ENCODE data around the gene MYDGF. TPM values are rescaled to one million over a fixed set of nuclear protein-coding genes. Genes with fewer than 3 reads are reported as not detected.
A peak's percentile ranks its signal among the peaks of the same experiment; 100 is the strongest.

Gene MYDGF
- total RNA-seq, 8 experiments from 2014 or later = 46.4 to 111 (median 69.0) TPM

DNA sequence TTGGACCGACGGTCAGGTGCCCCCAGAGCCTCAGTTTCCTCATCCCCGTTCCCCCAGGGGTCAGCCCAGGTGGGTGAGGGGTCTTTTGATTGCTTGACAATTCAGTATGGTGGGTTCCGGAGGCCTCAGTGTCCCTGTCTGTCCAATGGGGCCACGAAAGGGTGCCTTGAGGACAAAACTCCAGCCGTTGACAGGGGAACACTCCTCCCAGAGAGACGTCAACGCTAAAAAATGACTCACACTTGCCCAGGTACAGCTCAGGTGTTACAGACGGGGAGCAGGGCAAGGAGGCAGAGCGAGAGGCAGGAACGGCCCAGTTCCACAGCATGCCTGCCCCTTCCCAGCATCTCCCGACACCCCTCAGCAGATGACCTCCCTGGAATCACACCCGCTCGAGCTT lies 29.0 kb downstream of the MYDGF start:
- Histone ChIP-seq H3K4me3 (no peak overlapping the region), H3K27ac (no peak overlapping the region), H3K4me1 (replicated peaks in 1 of 2) (peaks cover 0 to 5% of the 10 kb centered on the region in 2 donors)
- in situ Hi-C loops (cut with MboI; ENCODE audit: low pct_unique_long_range_greater_than_20kb in 2 of 9, low sequenced_read_pairs in 9 of 9, unreplicated experiment in 9 of 9) = loop anchor here in 1 of 9 experiments (25.0 kb wide), 1 partner anchor 379 kb away; no protein-coding TSS in a partner anchor
- 60 to 100% (median 90%) methylated on average over 1 to 5 of the region's 14 CpGs; no CpG with 5 or more reads in 3 of the 10 experiments for WGBS, 10 experiments
- no peak for ATAC-seq (replicated peaks in 6 of 8)

DNA sequence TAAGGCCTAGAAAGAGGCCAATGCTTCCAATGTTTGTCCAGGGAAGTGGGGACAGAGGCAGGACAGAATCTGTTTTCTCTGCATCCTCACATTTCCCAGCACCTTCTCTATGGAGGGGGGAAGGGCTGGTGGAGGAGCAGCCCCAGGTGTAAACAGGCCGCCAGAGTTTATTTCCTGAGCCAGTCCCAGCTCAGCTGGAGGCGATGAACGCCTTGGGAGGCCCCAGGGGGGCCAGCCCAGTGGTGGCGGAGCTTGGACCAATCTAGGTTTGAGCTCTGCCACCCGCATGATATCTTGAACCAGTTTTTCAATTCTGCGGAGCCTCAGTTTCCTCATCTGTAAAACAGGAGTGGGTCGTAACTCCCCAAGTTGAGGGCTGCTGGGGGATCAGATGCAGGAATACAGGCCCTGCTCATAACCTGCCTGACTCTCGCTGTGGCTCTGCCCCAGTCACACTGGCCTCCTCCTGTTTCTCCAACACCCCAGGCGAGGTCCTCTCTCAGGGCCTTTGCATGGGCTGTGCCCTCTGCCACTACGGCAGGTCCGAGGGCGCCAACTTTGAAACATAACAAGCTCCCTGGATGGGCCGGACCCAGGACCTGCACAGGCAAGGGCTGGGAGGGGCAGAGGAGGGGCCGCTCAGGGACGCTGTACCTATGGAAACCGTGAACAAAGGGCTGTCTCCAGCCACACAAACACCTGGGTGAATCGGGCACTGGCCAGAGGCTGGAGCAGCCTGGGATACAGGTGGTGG lies 29.7 kb downstream of the MYDGF start:
- in situ Hi-C loops (cut with MboI; ENCODE audit: low pct_unique_long_range_greater_than_20kb in 2 of 9, low sequenced_read_pairs in 9 of 9, unreplicated experiment in 9 of 9) = loop anchor here in 1 of 9 experiments (25.0 kb wide), 1 partner anchor 378 kb away; no protein-coding TSS in a partner anchor
- ATAC-seq (replicated peaks in 6 of 8) = no peak
- 81 to 100% (median 100%) methylated on average over 1 to 6 of the region's 17 CpGs; no CpG with 5 or more reads in 5 of the 10 experiments for WGBS, 10 experiments
- H3K27ac ChIP-seq = no peak overlapping the region
- peak overlapping the region in 1 of 5 donors; percentile 44 for H3K4me3 ChIP-seq
- H3K4me1 ChIP-seq (replicated peaks in 1 of 2) = peaks cover 0 to 12% of the 10 kb centered on the region in 2 donors

DNA sequence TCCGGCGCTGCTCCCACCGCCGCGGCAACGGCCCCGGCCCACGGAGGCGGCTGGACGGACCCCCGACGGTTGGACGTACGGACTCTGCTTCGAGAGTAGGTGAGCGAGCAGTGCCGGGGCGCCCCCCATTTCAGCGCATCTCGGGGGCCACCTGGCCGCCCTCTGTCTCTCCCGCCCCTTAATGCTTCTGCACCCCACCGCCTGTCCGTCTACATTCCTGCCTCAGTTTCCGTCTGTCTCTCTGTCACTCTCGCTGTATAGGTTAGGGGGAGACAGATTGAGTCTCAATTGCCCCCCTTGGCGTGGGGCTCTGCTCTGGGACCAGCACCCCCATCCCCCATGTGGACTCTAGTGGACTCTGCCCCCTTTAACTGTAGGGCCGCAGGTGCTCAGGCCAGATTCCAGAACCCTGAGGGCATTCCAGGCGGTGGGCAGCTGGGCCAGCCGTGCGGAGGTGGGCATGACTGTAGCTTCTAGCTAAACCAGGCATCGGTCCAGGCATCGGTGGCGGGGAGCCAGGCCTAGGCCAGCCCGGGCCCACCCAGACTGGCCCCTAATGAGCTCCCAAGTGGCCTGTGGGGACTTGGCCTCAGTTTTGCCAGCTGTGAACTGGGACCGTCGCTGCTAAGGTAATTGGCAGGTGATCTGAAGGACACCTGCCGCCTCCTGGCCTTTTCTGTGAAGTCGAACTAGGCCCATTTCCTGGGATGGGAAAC lies 30.5 kb downstream of the MYDGF start:
- H3K4me3 ChIP-seq = peak overlapping the region; percentile 40 to 65 (median 48)
- H3K4me1 ChIP-seq (replicated peaks in 1 of 2) = peaks cover 0 to 13% of the 10 kb centered on the region in 2 donors
- in situ Hi-C loops (cut with MboI; ENCODE audit: low pct_unique_long_range_greater_than_20kb in 2 of 9, low sequenced_read_pairs in 9 of 9, unreplicated experiment in 9 of 9) = loop anchor here in 4 of 9 experiments (10.0 to 25.0 kb wide), 2 partner anchors 65 to 377 kb away; no protein-coding TSS in a partner anchor
- no peak for ATAC-seq (replicated peaks in 6 of 8)
- no peak overlapping the region for H3K27ac ChIP-seq
- WGBS, 10 experiments = 40 to 100% (median 80%) methylated on average over 1 to 5 of the region's 39 CpGs; no CpG with 5 or more reads in 5 of the 10 experiments

DNA sequence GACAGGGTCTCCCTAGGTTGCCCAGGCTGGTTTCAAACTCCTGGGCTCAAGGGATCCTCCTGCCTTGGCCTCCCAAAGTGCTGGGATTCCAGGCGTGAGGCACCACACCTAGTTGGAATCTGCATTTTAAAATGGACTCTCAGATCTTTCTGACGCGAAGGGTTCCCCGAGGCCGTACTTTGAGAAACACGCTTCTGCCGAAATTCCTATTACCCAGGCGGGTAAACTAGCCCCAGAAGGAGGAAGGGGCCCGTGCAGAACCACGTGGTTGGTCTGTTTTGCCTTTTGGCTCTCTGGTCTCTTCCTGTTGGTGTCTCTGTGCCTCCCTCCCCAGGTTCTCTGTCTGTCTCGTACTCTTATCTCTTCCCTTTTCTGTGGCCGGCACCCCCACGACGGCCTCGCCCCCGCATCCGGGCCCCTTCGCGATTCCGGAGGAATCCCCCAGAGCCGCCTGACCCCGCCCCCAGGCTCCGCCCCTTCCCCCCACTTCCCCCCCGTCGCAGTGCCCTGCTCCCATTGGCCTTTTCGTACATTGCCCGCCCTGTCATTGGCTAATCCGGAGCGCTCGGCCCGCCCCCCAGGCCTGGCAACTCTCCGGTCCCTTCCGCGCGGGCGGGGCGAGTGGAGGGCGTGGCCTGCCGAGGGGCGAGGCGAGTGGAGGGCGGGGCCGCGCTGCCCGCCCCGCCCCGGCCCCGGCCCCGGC lies 31.2 kb downstream of the MYDGF start, which contains the start of gene TNFAIP8L1:
Gene TNFAIP8L1 (plus strand): TSS at position 689 of the 703 bp plus-strand sequence. CDS start 12,354 bp downstream, outside the sequence.
- WGBS, 10 experiments = 0 to 27% (median 3%) methylated on average over 1 to 14 of the region's 49 CpGs; no CpG with 5 or more reads in 1 of the 10 experiments
- Histone ChIP-seq H3K27ac (peak within 1 kb of the TSS in 1 of 2 donors; percentile 4), H3K4me1 (replicated peaks in 1 of 2) (peaks cover 0 to 13% of the 10 kb centered on the region in 2 donors), H3K4me3 (peak within 1 kb of the TSS; percentile 40 to 65 (median 48))
- ATAC-seq (replicated peaks in 6 of 8) = peak; percentile 76 to 92 (median 87)
- in situ Hi-C loops (cut with MboI; ENCODE audit: low pct_unique_long_range_greater_than_20kb in 2 of 9, low sequenced_read_pairs in 9 of 9, unreplicated experiment in 9 of 9) = loop anchor here in 4 of 9 experiments (10.0 to 25.0 kb wide), 2 partner anchors 64 to 377 kb away; no protein-coding TSS in a partner anchor

- no peak for ATAC-seq (replicated peaks in 6 of 8)
- Histone ChIP-seq H3K27ac (no peak overlapping the region), H3K4me3 (no peak overlapping the region), H3K4me1 (replicated peaks in 1 of 2) (peaks cover 0 to 13% of the 10 kb centered on the region in 2 donors)
- WGBS, 10 experiments = 36 to 96% (median 80%) methylated on average over 2 to 9 of the region's 11 CpGs; no CpG with 5 or more reads in 3 of the 10 experiments
- in situ Hi-C loops (cut with MboI; ENCODE audit: low pct_unique_long_range_greater_than_20kb in 2 of 9, low sequenced_read_pairs in 9 of 9, unreplicated experiment in 9 of 9) = loop anchor here in 4 of 9 experiments (10.0 to 25.0 kb wide), 2 partner anchors 64 to 376 kb away; no protein-coding TSS in a partner anchor
Observed at GRCh38 chr19:4638317-4638716, 31.8 kb downstream of the MYDGF start.

DNA sequence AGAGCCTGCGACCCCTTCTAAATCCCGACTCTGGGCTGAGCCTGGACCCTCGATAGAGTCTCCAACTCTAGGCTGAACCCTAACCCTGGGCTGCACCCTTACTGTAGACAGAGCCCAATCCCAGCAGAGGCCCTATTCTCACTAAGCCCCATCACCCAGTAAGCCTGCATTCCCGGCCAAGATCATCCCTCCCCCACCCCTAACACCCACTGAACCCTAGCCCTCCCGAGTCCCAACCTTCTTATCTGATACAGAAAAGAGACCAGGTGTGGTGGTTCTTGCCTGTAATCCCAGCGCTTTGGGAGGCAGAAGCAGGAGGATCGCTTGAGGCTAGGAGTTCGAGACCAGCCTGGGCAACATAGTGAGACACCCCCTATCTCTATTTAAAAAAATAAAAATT lies 33.4 kb downstream of the MYDGF start:
- peaks cover 0 to 13% of the 10 kb centered on the region in 2 donors for H3K4me1 ChIP-seq (replicated peaks in 1 of 2)
- WGBS, 10 experiments = 61 to 100% (median 95%) methylated on average over 1 to 3 of the region's 8 CpGs; no CpG with 5 or more reads in 4 of the 10 experiments
- no peak overlapping the region for H3K27ac ChIP-seq
- in situ Hi-C loops (cut with MboI; ENCODE audit: low pct_unique_long_range_greater_than_20kb in 2 of 9, low sequenced_read_pairs in 9 of 9, unreplicated experiment in 9 of 9) = loop anchor here in 4 of 9 experiments (10.0 to 25.0 kb wide), 2 partner anchors 62 to 374 kb away; no protein-coding TSS in a partner anchor
- H3K4me3 ChIP-seq = no peak overlapping the region
- no peak for ATAC-seq (replicated peaks in 6 of 8)

GRCh38 chr19:4636151-4636717 lies 33.9 kb downstream of the MYDGF start:
- in situ Hi-C loops (cut with MboI; ENCODE audit: low pct_unique_long_range_greater_than_20kb in 2 of 9, low sequenced_read_pairs in 9 of 9, unreplicated experiment in 9 of 9) = loop anchor here in 4 of 9 experiments (10.0 to 25.0 kb wide), 2 partner anchors 61 to 374 kb away; no protein-coding TSS in a partner anchor
- ATAC-seq (replicated peaks in 6 of 8) = peak; percentile 1 to 60 (median 45)
- Histone ChIP-seq H3K4me3 (peak overlapping the region; percentile 25 to 41 (median 32)), H3K27ac (peak overlapping the region in 1 of 2 donors; percentile 57), H3K4me1 (replicated peaks in 1 of 2) (peaks cover 0 to 13% of the 10 kb centered on the region in 2 donors)
- 0 to 4% methylated on average over 4 to 6 of the region's 43 CpGs; no CpG with 5 or more reads in 8 of the 10 experiments for WGBS, 10 experiments

GRCh38 chr19:4635754-4636116 lies 34.4 kb downstream of the MYDGF start:
- in situ Hi-C loops (cut with MboI; ENCODE audit: low pct_unique_long_range_greater_than_20kb in 2 of 9, low sequenced_read_pairs in 9 of 9, unreplicated experiment in 9 of 9) = loop anchor here in 4 of 9 experiments (10.0 to 25.0 kb wide), 2 partner anchors 61 to 373 kb away; no protein-coding TSS in a partner anchor
- Histone ChIP-seq H3K4me1 (replicated peaks in 1 of 2) (peaks cover 0 to 13% of the 10 kb centered on the region in 2 donors), H3K27ac (peak overlapping the region in 1 of 2 donors; percentile 57), H3K4me3 (peak overlapping the region; percentile 25 to 41 (median 32))
- ATAC-seq (replicated peaks in 6 of 8) = no peak
- WGBS, 10 experiments = 0 to 20% methylated on average over 1 to 2 of the region's 13 CpGs; no CpG with 5 or more reads in 8 of the 10 experiments

- Histone ChIP-seq H3K4me3 (no peak overlapping the region), H3K4me1 (replicated peaks in 1 of 2) (peaks cover 0 to 7% of the 10 kb centered on the region in 2 donors), H3K27ac (peak overlapping the region in 1 of 2 donors; percentile 2)
- WGBS, 10 experiments = 33 to 74% (median 63%) methylated on average over 1 to 4 of the region's 14 CpGs; no CpG with 5 or more reads in 5 of the 10 experiments
- in situ Hi-C loops (cut with MboI; ENCODE audit: low pct_unique_long_range_greater_than_20kb in 2 of 9, low sequenced_read_pairs in 9 of 9, unreplicated experiment in 9 of 9) = loop anchor here in 4 of 9 experiments (10.0 to 25.0 kb wide), 2 partner anchors 59 to 371 kb away; no protein-coding TSS in a partner anchor
- ATAC-seq (replicated peaks in 6 of 8) = peak; percentile 57 to 75 (median 67)
Observed at GRCh38 chr19:4633140-4633967, 36.8 kb downstream of the MYDGF start.

DNA sequence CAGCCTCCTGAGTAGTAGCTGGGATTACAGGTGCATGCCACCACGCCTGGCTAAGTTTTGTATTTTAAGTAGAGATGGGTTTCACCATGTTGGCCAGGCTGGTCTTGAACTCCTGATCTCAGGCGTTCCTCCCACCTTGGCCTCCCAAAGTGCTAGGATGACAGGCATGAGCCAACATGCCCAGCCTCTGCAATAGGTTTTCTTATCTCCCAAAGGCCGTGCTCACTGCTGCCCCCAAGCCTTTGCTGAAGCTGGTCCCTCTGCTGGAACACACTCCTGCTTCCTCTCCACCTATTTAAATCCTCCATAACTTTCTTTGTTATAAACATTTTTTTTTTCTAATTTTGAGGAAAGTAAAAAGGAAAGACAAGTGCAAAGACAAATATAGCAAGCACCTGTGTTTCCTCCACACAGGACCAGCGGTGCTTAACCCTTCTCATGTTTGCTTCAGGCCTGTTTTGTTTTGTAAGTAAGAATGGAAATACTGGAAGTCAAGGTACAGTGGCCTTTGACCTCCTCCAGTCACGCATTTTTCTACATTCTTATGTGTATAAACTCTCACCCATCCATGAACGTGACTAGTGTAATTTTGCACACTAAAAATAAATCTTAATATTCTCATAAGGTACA lies 45.3 kb downstream of the MYDGF start:
- 20 to 66% (median 49%) methylated on average over 1 to 6 of the region's 6 CpGs; no CpG with 5 or more reads in 1 of the 10 experiments for whole genome bisulfite sequencing, 10 experiments
- in situ Hi-C loops (cut with MboI; ENCODE audit: low pct_unique_long_range_greater_than_20kb in 2 of 9, low sequenced_read_pairs in 9 of 9, unreplicated experiment in 9 of 9) = loop anchor here in 1 of 9 experiments (25.0 kb wide), 1 partner anchor 363 kb away; no protein-coding TSS in a partner anchor
- H3K27ac ChIP-seq = no peak overlapping the region
- H3K4me1 ChIP-seq (replicated peaks in 1 of 2) = peaks cover 21 to 37% of the 10 kb centered on the region in 2 donors
- no peak overlapping the region for H3K4me3 ChIP-seq
- peak in 3 of 8 experiments; percentile 34 to 58 (median 38) for ATAC-seq (replicated peaks in 6 of 8)

All from motor neuron (in vitro differentiated cells).